Naive thymus-derived CD4-positive, alpha-beta T cell (primary cell): Measurements from ENCODE around the gene PDZD4. TPM values are rescaled to one million over a fixed set of nuclear protein-coding genes. Genes with fewer than 3 reads are reported as not detected.

Experiments
- ATAC-seq: fragments of 150-1000 bp; cut with Tn5 transposase; 2 replicates; pipeline ENCODE4 v1.10.0; 2021; ENCODE audit warnings: mild to moderate bottlenecking, moderate library complexity
- CTCF ChIA-PET: fragments of 350-600 bp; sonication (Branson Sonifier 250); formaldehyde crosslinking; loops from one replicate; lab custom pipeline; 2021; ENCODE audit warnings: antibody characterized with exemption; lab: Charles Lee
- POLR2A ChIA-PET: fragments of 350-600 bp; sonication (Branson Sonifier 250); formaldehyde crosslinking; loops from one replicate; lab custom pipeline; 2021; ENCODE audit warnings: antibody characterized with exemption, inconsistent platforms; lab: Charles Lee
- DNase-seq, 9 donors: peaks; one replicate each; pipeline versions ENCODE4 v3.0.0 to v3.0.0-alpha.2; 2020 to 2022; ENCODE audit warnings: mixed read lengths in 1 of 9
- H3K27ac ChIP-seq: one replicate; pipeline ENCODE4 v1.7.0; 2013; ENCODE audit warnings: mild to moderate bottlenecking, low read depth, low read length, moderate library complexity
- H3K27me3 ChIP-seq, 2 donors: one replicate each; pipeline ENCODE4 v1.7.0; 2013; ENCODE audit warnings: low read length in 2 of 2, mild to moderate bottlenecking in 2 of 2, moderate library complexity in 2 of 2; ENCODE audit not compliant: control insufficient read depth in 2 of 2, insufficient read depth in 2 of 2
- H3K36me3 ChIP-seq, 3 experiments: 1 replicate in 2 of 3; 2 replicates in 1 of 3; pipeline ENCODE4 v1.7.0; 2013; ENCODE audit warnings: low read length in 3 of 3, mild to moderate bottlenecking in 3 of 3, moderate library complexity in 1 of 3; ENCODE audit not compliant: insufficient read depth in 3 of 3, control insufficient read depth in 2 of 3
- H3K4me1 ChIP-seq, 2 donors: one replicate each; pipeline ENCODE4 v1.7.0; 2013; ENCODE audit warnings: low read length in 2 of 2, mild to moderate bottlenecking in 2 of 2, moderate library complexity in 1 of 2; ENCODE audit not compliant: control insufficient read depth in 2 of 2, insufficient read depth in 2 of 2
- H3K4me3 ChIP-seq: 2 replicates; pipeline ENCODE4 v1.7.0; 2013; ENCODE audit warnings: mild to moderate bottlenecking, low read length
- H3K9me3 ChIP-seq, 3 experiments: 1 replicate in 2 of 3; 2 replicates in 1 of 3; pipeline ENCODE4 v1.7.0; 2013; ENCODE audit warnings: low read length in 3 of 3; ENCODE audit not compliant: control insufficient read depth in 2 of 3
- H3K27ac Mint-ChIP-seq, 9 donors: one replicate each; pipeline ENCODE4 v1.8.0; 2020 to 2022; ENCODE audit warnings: mixed read lengths in 9 of 9, mild to moderate bottlenecking in 8 of 9, moderate library complexity in 5 of 9, inconsistent platforms in 2 of 9
- H3K27me3 Mint-ChIP-seq, 5 donors: one replicate each; pipeline ENCODE4 v1.8.0; 2021 to 2022; ENCODE audit warnings: mixed read lengths in 5 of 5, mild to moderate bottlenecking in 1 of 5
- H3K36me3 Mint-ChIP-seq, 5 donors: one replicate each; pipeline ENCODE4 v1.8.0; 2020 to 2022; ENCODE audit warnings: mixed read lengths in 5 of 5, mild to moderate bottlenecking in 3 of 5, inconsistent platforms in 1 of 5
- H3K4me1 Mint-ChIP-seq, 7 donors: one replicate each; pipeline ENCODE4 v1.8.0; 2020 to 2022; ENCODE audit warnings: mixed read lengths in 7 of 7, mild to moderate bottlenecking in 3 of 7, inconsistent platforms in 1 of 7
- H3K4me3 Mint-ChIP-seq, 10 donors: one replicate each; pipeline ENCODE4 v1.8.0; 2020 to 2022; ENCODE audit warnings: mild to moderate bottlenecking in 10 of 10, mixed read lengths in 10 of 10, moderate library complexity in 6 of 10, inconsistent platforms in 2 of 10
- H3K9me3 Mint-ChIP-seq, 11 donors: one replicate each; pipeline ENCODE4 v1.8.0; 2020 to 2022; ENCODE audit warnings: mixed read lengths in 11 of 11, mild to moderate bottlenecking in 4 of 11, inconsistent platforms in 1 of 11, moderate library complexity in 1 of 11
- intact Hi-C, 2 donors: fragments of 100-400 bp; cut with micrococcal nuclease; formaldehyde crosslinking; loops; one replicate each; pipeline ENCODE4 v1.15.1; 2023
- polyA plus RNA-seq, 2 donors: library from polyadenylated mRNA; unstranded; fragments of 300-500 nt; fragmentation: Illumina TruSeq; gene quantifications; one replicate each; pipeline ENCODE4 v1.2.3, GENCODE V29; 2021
- total RNA-seq, 6 experiments: library from RNA in 5 of 6; stranded (reverse) in 5 of 6; gene quantifications; 1 replicate in 5 of 6; 2 replicates in 1 of 6; pipeline ENCODE4 v1.2.3 and lab custom pipeline; 2021 to 2026

PDZD4 gene
- total and polyA plus RNA-seq, 7 experiments from 2014 or later = 0.07 to 29.0 (median 0.51) TPM

- Mint-ChIP-seq H3K4me1 (peaks cover 7 to 25% (median 20%) of the 10 kb centered on the region in 7 donors), H3K27me3 (peaks cover 0 to 19% (median 14%) of the 10 kb centered on the region in 5 donors), H3K36me3 (peaks cover 0 to 5% (median 0%) of the 10 kb centered on the region in 5 donors), H3K9me3 (peaks cover 0 to 3% (median 0%) of the 10 kb centered on the region in 11 donors), H3K4me3 (peak overlapping the region in 4 of 10 donors; percentile 10 to 61 (median 27)), H3K27ac (peak overlapping the region in 2 of 9 donors; percentile 17 to 69)
- H3K9me3 ChIP-seq = no peaks in the 10 kb centered on the region
- no peak overlapping the region for H3K27ac ChIP-seq
- CTCF ChIA-PET = no interaction called here
- H3K4me3 ChIP-seq = no peak overlapping the region
- DNase-seq (no peak), ATAC-seq (no peak)
- POLR2A ChIA-PET = no interaction called here
- H3K36me3 ChIP-seq = no peaks in the 10 kb centered on the region
- no peaks in the 10 kb centered on the region for H3K27me3 ChIP-seq
- intact Hi-C loops = loop anchor here (5.0 kb wide), 2 partner anchors 45 to 60 kb away; partner anchors contain the start of gene PDZD4 (in 1 of the 2)
- H3K4me1 ChIP-seq = peaks cover 0 to 4% of the 10 kb centered on the region in 2 donors
Observed at GRCh38 chrX:153877571-153878261, 47.4 kb upstream of the PDZD4 start.

GRCh38 chrX:153876112-153876491, 45.8 kb upstream of the PDZD4 start:
- peaks cover 0 to 18% (median 11%) of the 10 kb centered on the region in 5 donors for H3K27me3 Mint-ChIP-seq
- peaks cover 0 to 4% of the 10 kb centered on the region in 2 donors for H3K4me1 ChIP-seq
- H3K4me1 Mint-ChIP-seq = peaks cover 7 to 25% (median 20%) of the 10 kb centered on the region in 7 donors
- H3K4me3 ChIP-seq = no peak overlapping the region
- no peaks in the 10 kb centered on the region for H3K36me3 ChIP-seq
- ChIA-PET POLR2A (interaction anchor here (0.9 to 1.0 kb wide), 2 partner anchors 49 to 166 kb away, joined by 3 read pairs; no protein-coding TSS in a partner anchor), CTCF (no interaction called here)
- no peak overlapping the region for H3K27ac ChIP-seq
- H3K9me3 Mint-ChIP-seq = peaks cover 0 to 3% (median 0%) of the 10 kb centered on the region in 11 donors
- DNase-seq (no peak), ATAC-seq (no peak)
- no peaks in the 10 kb centered on the region for H3K27me3 ChIP-seq
- H3K36me3 Mint-ChIP-seq = peaks cover 0 to 5% (median 0%) of the 10 kb centered on the region in 5 donors
- H3K4me3 Mint-ChIP-seq = peak overlapping the region in 3 of 10 donors; percentile 4 to 45 (median 10)
- peak overlapping the region in 2 of 9 donors; percentile 64 to 72 for H3K27ac Mint-ChIP-seq
- intact Hi-C loops = loop anchor here (5.0 kb wide), 2 partner anchors 44 to 59 kb away; partner anchors contain the start of gene PDZD4 (in 1 of the 2)
- no peaks in the 10 kb centered on the region for H3K9me3 ChIP-seq

DNA sequence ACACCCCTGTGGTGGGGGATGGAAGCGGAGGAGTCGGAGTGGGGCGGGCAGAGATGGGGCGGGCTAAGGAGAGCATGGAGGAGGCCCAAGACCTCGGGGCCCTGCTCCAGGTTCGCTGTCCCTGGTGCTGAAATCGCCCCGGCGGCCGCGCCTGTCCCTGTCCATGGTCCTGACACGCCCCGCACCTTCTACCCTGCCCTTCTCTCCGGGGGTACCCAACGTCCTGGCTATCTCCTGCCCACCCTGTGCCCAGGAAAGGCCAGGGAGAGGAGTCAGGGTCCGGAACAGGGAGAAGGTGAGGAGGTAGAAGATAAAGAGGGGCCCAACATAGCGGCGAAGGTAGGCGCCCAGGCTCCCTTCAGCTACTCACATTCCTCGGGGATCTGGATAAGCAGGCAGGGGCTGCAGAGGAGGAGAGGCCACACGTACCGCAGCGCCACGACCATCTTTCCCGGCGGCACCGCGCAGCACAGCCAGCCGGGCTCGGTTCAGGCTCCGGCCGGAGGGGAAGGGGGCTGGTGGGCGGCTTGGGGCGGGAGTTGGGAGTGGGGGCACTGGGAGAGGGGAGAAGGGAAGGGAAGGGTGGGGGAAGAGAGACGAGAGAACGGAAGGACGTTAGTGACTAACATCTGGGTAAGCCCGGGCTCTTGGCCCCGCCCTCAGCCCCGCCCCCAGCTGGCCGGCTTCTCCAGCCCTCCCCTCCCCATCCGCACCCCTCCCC, 45.2 kb upstream of the PDZD4 start:
- H3K4me3 ChIP-seq = no peak overlapping the region
- peaks cover 0 to 3% (median 0%) of the 10 kb centered on the region in 11 donors for H3K9me3 Mint-ChIP-seq
- H3K27ac ChIP-seq = no peak overlapping the region
- H3K4me1 ChIP-seq = peaks cover 0 to 4% of the 10 kb centered on the region in 2 donors
- POLR2A ChIA-PET = interaction anchor here (0.9 to 1.0 kb wide), 2 partner anchors 50 to 167 kb away, joined by 3 read pairs; no protein-coding TSS in a partner anchor
- no peaks in the 10 kb centered on the region for H3K27me3 ChIP-seq
- intact Hi-C loops = loop anchor here (1.0 to 5.0 kb wide), 3 partner anchors 43 to 81 kb away; partner anchors contain the start of genes IDH3G (in 1 of the 2), PDZD4 (in 1 of the 2) and SSR4 (in 1 of the 2)
- H3K4me3 Mint-ChIP-seq = peak overlapping the region in 2 of 10 donors; percentile 29 to 45
- peaks cover 0 to 18% (median 11%) of the 10 kb centered on the region in 5 donors for H3K27me3 Mint-ChIP-seq
- H3K36me3 Mint-ChIP-seq = peaks cover 0 to 5% (median 0%) of the 10 kb centered on the region in 5 donors
- peaks cover 7 to 25% (median 20%) of the 10 kb centered on the region in 7 donors for H3K4me1 Mint-ChIP-seq
- CTCF ChIA-PET = no interaction called here
- peak overlapping the region in 5 of 9 donors; percentile 39 to 81 (median 66) for H3K27ac Mint-ChIP-seq
- ATAC-seq (peak; percentile 96), DNase-seq (peak; percentile 49 to 82 (median 58))
- H3K9me3 ChIP-seq = no peaks in the 10 kb centered on the region
- H3K36me3 ChIP-seq = no peaks in the 10 kb centered on the region

GRCh38 chrX:153874366-153875125, 44.2 kb upstream of the PDZD4 start:
- H3K9me3 Mint-ChIP-seq = peaks cover 0 to 3% (median 0%) of the 10 kb centered on the region in 11 donors
- H3K27ac Mint-ChIP-seq = peak overlapping the region in 1 of 9 donors; percentile 42
- H3K4me1 ChIP-seq = peaks cover 0 to 4% of the 10 kb centered on the region in 2 donors
- H3K36me3 ChIP-seq = no peaks in the 10 kb centered on the region
- H3K27ac ChIP-seq = no peak overlapping the region
- H3K27me3 ChIP-seq = no peaks in the 10 kb centered on the region
- peaks cover 0 to 5% (median 0%) of the 10 kb centered on the region in 5 donors for H3K36me3 Mint-ChIP-seq
- H3K4me1 Mint-ChIP-seq = peaks cover 7 to 24% (median 20%) of the 10 kb centered on the region in 7 donors
- intact Hi-C loops = loop anchor here (1.0 to 5.0 kb wide), 3 partner anchors 42 to 80 kb away; partner anchors contain the start of genes IDH3G (in 1 of the 2), PDZD4 (in 1 of the 2) and SSR4 (in 1 of the 2)
- no peaks in the 10 kb centered on the region for H3K9me3 ChIP-seq
- ChIA-PET POLR2A (no interaction called here), CTCF (interaction anchor here (0.6 kb wide), 1 partner anchor 23 kb away, joined by 4 read pairs; no protein-coding TSS in a partner anchor)
- H3K27me3 Mint-ChIP-seq = peaks cover 0 to 18% (median 11%) of the 10 kb centered on the region in 5 donors
- DNase-seq (no peak), ATAC-seq (no peak)
- H3K4me3 Mint-ChIP-seq = peak overlapping the region in 2 of 10 donors; percentile 12 to 29
- H3K4me3 ChIP-seq = no peak overlapping the region

DNA sequence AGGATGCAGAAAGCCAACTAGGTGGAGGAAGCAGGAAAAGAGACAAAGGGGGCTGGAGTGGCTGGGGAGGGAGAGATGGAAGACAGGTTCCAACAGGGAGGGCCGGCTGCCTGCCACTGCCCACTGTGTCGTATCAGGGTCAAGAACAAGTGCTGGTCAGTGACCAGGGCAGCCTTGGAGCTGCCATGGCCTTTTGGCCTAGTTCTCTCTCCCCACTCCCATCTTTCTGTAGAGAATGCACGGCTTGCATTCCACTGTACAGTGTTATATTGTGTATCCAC, 43.7 kb upstream of the PDZD4 start:
- H3K4me1 Mint-ChIP-seq = peaks cover 3 to 21% (median 18%) of the 10 kb centered on the region in 7 donors
- no peak overlapping the region for H3K4me3 Mint-ChIP-seq
- no peaks in the 10 kb centered on the region for H3K9me3 ChIP-seq
- H3K4me1 ChIP-seq = peaks cover 0 to 4% of the 10 kb centered on the region in 2 donors
- DNase-seq (no peak), ATAC-seq (no peak)
- no peak overlapping the region for H3K27ac Mint-ChIP-seq
- intact Hi-C loops = no loop called here
- no peak overlapping the region for H3K27ac ChIP-seq
- H3K36me3 ChIP-seq = no peaks in the 10 kb centered on the region
- peaks cover 0 to 14% (median 7%) of the 10 kb centered on the region in 5 donors for H3K27me3 Mint-ChIP-seq
- no peak overlapping the region for H3K4me3 ChIP-seq
- H3K36me3 Mint-ChIP-seq = peaks cover 0 to 5% (median 0%) of the 10 kb centered on the region in 5 donors
- POLR2A ChIA-PET = no interaction called here
- peaks cover 0 to 3% (median 0%) of the 10 kb centered on the region in 11 donors for H3K9me3 Mint-ChIP-seq
- no peaks in the 10 kb centered on the region for H3K27me3 ChIP-seq
- CTCF ChIA-PET = interaction anchor here (0.6 kb wide), 1 partner anchor 24 kb away, joined by 4 read pairs; no protein-coding TSS in a partner anchor
